NCI-H526 treated with DMSO at 0.1 percent for 48 hours (cell line): ENCODE results near the gene DSTYK.
A peak's percentile ranks its signal among the peaks of the same experiment; 100 is the strongest.

Source experiments
- DNase-seq: peaks from one replicate; lab custom pipeline; 2025; lab: John Stamatoyannopoulos, UW

The DSTYK gene

GRCh38 chr1:205211169-205211838, at the start of gene DSTYK:
TSS of gene DSTYK (minus strand) at chr1:205211702. CDS start at chr1:205211535, 167 bp downstream.
- DNase-seq = peak; percentile 78

- DNase-seq = no peak
These were observed 48.5 kb upstream of the DSTYK start for GRCh38 chr1:205259998-205260397.

GRCh38 chr1:205259324-205259832, 47.9 kb upstream of the DSTYK start:
- DNase-seq = no peak

GRCh38 chr1:205258719-205259118, 47.2 kb upstream of the DSTYK start:
- DNase-seq = no peak

GRCh38 chr1:205258261-205258691, 46.8 kb upstream of the DSTYK start:
- no peak for DNase-seq

- no peak for DNase-seq
These were observed 46.2 kb upstream of the DSTYK start for GRCh38 chr1:205257735-205258134.

- no peak for DNase-seq
These were observed 45.6 kb upstream of the DSTYK start for GRCh38 chr1:205256951-205257625.

- peak; percentile 30 for DNase-seq
These were observed 44.7 kb upstream of the DSTYK start for GRCh38 chr1:205255941-205256780.

- no peak for DNase-seq
These were observed 40.1 kb upstream of the DSTYK start for GRCh38 chr1:205251576-205251975.

GRCh38 chr1:205250699-205251098, 39.2 kb upstream of the DSTYK start:
- no peak for DNase-seq

- DNase-seq = no peak
These were observed 38.1 kb upstream of the DSTYK start for GRCh38 chr1:205249651-205250050.

GRCh38 chr1:205248793-205249601, 37.5 kb upstream of the DSTYK start:
- no peak for DNase-seq

GRCh38 chr1:205247130-205247921, 35.8 kb upstream of the DSTYK start:
- DNase-seq = peak; percentile 68

GRCh38 chr1:205246351-205247119, 35.0 kb upstream of the DSTYK start:
- DNase-seq = no peak

- DNase-seq = no peak
These were observed 33.6 kb upstream of the DSTYK start for GRCh38 chr1:205245096-205245495.

GRCh38 chr1:205244384-205244783, 32.9 kb upstream of the DSTYK start:
- DNase-seq = no peak

- DNase-seq = no peak
These were observed 32.1 kb upstream of the DSTYK start for GRCh38 chr1:205243350-205244191.

GRCh38 chr1:205241366-205242030, 30.0 kb upstream of the DSTYK start:
- DNase-seq = no peak

- no peak for DNase-seq
These were observed 29.1 kb upstream of the DSTYK start for GRCh38 chr1:205240569-205240968.
